Fibroblast of upper back skin (primary cell): Measurements from ENCODE around the gene PFKM.

Source experiments
- DNase-seq: peaks from one replicate; pipeline ENCODE4 v3.0.0-alpha.2; 2013

The PFKM gene

DNA sequence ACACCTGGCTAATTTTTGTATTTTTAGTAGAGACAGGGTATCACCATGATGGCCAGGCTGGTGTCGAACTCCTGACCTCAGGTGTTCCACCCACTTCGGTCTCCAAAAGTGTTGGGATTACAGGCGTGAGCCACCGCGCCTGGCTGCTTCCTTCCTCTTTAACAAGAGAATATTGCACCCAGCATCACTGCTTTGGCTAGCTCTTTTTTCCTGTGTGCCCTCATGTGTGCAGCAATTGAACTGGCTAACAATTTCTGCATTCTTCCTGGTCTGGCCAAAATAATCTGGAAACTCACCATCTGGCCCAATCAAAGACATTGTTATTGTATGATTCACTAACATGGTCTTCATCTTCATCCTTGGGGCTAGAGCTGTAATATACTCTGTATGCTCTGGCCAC lies 40.9 kb downstream of the PFKM start:
- DNase-seq = peak; percentile 39

GRCh38 chr12:48160807-48161206 lies 41.6 kb downstream of the PFKM start:
- DNase-seq = peak; percentile 30

GRCh38 chr12:48163150-48163747 lies 44.1 kb downstream of the PFKM start:
- no peak for DNase-seq

GRCh38 chr12:48164451-48164850 lies 45.3 kb downstream of the PFKM start:
- no peak for DNase-seq

DNA sequence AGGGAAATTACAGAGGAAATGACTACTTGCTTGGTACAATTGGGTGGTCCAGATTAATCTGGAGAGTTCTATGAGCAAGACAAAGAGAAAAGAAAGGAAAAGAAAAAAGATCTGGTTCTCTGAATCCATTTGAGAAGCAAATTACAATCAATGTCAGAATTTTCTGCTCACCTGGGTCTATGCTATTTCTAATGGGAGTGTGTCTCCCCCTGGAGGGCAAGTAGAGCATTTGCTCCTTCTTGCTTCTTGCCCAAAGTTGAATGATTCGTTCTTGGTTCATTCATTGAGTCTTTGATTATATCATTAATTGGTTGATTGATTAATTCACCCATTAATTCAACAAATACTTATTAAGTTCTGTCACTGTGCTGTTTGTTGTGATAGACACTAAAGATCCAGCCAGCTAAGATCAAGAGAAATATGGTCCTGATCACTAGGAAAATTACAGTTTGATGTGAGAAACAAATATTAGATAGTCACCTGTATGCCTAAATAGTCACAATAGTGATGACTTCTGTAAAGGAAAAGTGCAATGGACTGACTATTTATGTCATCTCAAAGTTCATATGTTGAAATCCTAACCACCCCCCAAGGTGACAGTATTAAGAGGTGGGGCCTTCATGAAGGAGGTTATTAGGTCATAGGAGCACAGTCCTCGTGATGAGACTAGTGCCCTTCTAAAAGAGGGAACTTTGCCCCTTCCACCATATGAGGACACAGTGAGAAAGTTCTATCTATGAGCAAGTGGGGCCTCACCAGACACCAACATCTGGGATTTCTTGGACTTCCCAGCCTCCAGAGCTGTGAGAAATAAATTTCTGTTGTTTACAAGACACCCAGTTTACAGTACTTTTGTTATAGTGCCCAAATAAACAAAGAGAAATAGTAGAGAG lies 46.2 kb downstream of the PFKM start:
- DNase-seq = peak; percentile 64

- DNase-seq = no peak
Observed at GRCh38 chr12:48169011-48169410, 49.8 kb downstream of the PFKM start.

- DNase-seq = no peak
Observed at GRCh38 chr12:48175613-48176416, 56.7 kb downstream of the PFKM start.

- DNase-seq = no peak
Observed at GRCh38 chr12:48176417-48176751, 57.2 kb downstream of the PFKM start.

- DNase-seq = no peak
Observed at GRCh38 chr12:48177982-48178381, 58.8 kb downstream of the PFKM start.

DNA sequence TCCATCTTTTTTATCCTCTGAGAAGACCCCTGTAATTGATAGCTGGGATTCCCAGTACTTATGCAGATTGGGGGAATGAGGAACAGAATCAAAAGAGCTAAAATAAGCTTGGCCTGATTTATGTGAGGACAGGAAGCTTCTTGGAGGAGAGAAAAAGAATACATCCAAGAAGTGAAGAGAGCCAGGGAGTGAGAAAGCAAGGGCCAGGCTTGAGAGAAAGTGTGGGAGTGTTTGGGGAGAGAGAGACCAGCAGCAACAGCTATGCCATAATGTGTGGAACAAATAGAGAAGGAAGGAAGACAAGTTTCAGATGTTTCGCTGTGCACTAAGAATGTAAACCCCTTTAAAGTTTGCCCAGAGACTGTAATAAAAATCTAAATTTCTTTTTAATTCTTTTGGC lies 60.3 kb downstream of the PFKM start:
- no peak for DNase-seq

DNA sequence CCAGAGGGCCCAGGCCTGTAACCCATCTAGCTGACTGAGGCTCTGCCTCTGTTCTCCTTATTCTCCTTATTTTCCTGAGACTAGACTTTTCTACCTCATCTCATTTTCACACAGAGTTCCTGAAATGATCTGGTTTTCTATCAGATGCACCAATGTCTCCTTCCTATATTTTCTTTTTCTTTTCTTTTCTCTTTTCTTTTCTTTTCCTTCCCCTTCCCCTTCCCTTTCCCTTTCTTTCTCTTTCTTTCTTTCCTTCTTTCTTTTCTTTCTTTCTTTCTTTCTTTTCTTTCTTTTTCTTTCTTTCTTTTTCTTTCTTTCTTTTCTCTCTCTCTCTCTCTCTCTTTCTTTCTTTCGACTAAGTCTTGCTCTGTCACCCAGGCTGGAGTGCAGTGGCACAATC lies 61.3 kb downstream of the PFKM start:
- no peak for DNase-seq

DNA sequence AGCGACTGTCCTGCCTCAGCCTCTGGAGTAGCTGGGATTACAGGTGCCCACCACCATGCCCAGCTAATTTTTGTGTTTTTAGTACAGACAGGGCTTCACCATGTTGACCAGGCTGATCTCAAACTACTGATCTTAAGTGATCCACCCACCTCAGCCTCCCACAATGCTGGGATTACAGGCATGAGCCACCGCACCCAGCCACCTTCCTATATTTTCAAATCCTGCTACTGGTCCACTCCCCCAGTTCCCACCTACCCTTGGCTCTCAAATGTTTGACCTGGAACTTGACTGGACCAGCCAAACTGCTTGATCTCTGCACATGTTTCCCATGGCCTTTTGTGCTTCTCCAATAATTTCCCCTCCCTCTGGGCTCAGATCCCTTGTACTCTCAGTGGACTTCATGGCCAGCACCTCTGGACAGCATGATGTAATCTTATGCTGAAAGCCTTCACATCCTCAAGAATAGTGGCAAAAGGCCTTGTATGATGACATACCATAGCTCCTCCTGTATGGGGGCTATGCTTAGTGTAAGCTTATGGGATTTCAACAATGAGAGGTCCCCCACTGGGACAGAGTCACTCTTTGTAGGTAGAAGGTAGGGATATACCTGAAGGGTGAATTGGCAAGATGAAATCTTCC lies 61.8 kb downstream of the PFKM start:
- DNase-seq = no peak

GRCh38 chr12:48182631-48183030 lies 63.5 kb downstream of the PFKM start:
- DNase-seq = no peak

DNA sequence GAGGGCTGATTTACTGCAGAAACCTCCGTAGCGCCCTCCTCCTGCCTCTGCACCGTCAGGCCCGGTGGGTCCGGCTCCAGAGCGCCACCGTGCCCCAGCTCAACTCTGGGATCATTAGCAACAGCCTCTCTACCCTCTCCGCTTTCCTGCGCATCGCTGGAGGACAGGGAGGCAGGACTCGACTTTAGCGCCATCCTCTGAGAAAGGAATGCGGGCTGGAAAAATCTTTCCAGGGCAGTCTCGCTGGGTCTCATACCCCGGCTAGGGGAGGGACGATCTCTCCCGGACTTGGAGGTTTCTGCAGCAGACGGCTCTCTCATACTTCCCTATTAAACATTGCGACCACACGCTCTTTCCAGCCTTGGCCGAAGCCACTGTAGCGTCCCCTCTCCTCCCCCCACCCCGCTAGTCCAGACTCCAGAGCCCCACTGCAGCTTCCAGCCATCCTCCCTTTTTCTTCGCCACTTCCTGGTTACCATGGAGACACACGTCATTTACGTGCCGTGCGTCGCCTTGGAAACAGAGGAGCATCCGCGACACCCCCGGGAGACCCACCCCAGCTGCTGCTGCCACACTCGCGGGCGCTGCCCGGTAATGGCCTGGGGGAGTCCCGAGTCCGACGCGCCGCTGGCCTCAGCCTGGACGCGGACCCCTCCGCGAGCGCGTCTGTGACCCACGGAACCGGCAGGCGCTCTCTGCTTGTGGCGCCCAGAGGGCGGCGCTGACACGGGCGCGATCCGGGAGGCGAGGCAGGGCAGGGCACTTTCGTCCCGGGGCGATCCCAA lies 64.1 kb downstream of the PFKM start, which contains the start of gene CCDC184:
CCDC184 (plus strand) TSS at position 554 of the 785 bp plus-strand sequence. CDS start 479 bp downstream, outside the sequence.
- peak; percentile 81 for DNase-seq

DNA sequence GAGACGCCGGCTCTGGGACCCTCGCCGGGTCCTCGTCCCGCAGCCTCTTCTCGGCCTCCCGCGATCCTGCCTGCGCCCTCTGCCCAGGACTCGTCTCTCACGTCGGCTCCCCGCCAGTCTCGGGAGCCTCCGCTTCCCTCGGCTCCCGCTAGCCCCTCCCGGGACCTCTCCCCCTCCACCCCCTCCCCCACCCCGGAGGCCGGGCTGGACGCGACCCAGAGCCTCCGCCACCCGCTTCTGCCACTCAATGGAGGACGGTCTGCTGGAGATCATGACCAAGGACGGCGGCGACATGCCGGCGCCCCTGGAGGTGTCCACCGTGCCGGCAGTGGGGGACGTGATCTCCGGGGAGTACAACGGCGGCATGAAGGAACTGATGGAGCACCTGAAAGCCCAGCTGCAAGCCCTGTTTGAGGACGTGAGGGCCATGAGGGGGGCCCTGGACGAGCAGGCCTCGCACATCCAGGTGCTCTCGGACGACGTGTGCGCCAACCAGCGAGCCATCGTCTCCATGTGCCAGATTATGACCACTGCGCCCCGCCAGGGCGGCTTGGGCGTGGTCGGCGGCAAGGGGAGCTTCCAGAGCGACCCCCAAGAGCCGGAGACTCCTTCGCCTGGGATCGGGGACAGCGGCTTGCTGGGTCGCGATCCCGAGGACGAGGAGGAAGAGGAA lies 64.8 kb downstream of the PFKM start:
- no peak for DNase-seq

GRCh38 chr12:48184549-48184922 lies 65.4 kb downstream of the PFKM start:
- no peak for DNase-seq

DNA sequence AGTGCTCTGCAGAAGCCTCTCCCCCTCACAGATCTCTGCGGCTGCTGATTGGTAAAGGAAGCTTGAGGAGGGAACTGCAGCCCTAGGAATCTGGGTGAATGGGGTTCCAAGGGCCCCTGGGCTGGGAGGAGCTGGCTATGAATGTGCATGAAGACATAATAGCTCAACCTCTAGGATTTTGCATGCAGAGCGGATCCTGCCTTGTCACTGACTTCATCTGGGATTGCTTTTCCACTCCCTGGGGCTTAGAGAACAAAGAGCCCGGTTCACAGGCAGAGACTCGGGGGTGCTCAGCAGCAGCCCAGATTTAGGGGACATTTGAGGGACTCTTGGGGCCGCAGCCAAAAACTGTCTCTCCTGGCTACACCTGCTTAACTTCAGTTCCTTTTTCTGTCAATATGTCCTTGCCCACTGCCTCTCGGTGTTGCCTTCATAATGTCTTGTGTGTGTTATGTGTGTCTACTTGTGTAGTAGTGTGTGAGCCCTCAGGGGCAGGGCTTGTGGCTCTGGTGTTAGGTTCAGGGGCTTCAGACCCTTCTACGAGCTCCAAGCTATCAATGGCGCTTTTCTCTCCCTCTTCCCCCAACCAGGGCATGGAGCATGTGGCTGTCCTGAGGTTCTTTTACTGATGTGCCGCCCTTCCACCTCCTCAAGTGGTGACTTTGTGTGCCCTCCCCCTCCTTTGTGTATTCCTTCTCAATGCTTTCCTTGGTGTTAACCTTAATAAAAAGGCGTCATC lies 66.2 kb downstream of the PFKM start:
- DNase-seq = no peak

- no peak for DNase-seq
Observed at GRCh38 chr12:48187916-48188695, 68.9 kb downstream of the PFKM start.

DNA sequence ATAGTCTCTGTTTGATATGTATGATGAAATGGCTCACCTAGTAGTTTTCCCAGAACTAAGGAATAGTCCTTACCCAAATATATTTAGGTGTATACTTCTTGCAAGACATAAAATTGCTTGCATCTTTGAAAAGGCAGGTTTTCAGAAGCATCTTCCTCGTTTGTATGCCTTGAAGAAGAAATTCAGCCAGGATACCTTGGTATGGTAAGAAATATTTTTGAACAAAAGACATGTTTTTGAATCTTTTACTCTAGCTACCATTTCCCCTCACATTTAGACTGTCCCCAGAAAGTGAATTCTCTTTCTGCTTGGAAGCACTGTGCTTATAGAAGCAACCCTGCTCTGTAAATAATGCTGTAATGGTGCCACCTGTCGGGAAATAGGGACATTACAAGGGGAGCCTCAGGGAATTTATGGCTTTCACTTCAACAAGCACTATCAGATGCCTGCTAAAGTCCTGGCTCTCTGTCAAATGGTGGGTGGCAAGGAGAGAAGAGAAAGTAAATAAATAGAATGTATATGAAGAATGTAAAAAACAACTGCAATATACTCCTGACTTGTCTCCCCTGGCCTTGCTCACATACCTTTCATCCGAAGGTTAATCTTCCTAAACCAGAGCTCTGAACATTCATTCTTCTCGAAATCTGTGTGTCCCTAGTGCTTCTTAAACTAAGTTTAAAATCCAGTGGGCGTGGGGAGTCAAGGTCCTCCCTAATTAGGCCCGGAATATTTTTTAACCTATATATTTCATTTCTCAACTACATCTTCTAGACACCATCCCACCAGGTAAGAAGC lies 70.4 kb downstream of the PFKM start:
- peak; percentile 72 for DNase-seq
